Transverse colon (tissue), 4 donors: ENCODE results near the gene STK24.

Experiments used
- EP300 ChIP-seq: sonication (generic); formaldehyde crosslinking; IDR thresholded peaks from one replicate; pipeline ENCODE4 v1.6.1; 2017; ENCODE audit warnings: antibody characterized with exemption, low read depth
- POLR2A ChIP-seq: fragments of 450-650 bp; IDR thresholded peaks from one replicate; pipeline ENCODE4 v1.6.1; 2016; ENCODE audit warnings: antibody characterized with exemption, mild to moderate bottlenecking, moderate library complexity
- POLR2AphosphoS5 ChIP-seq, 3 donors: sonication (generic); formaldehyde crosslinking; IDR thresholded peaks; one replicate each; pipeline ENCODE4 v1.6.1; 2016; ENCODE audit warnings: antibody characterized with exemption in 3 of 3
- TF ChIP-seq, protein P1 (sequence below), 5 experiments: fragments of 200-600 bp in 3 of 5; fragments of 450-650 bp in 2 of 5; sonication (generic) in 3 of 5; IDR thresholded peaks; 1 replicate in 2 of 5; 2 replicates in 3 of 5; pipeline ENCODE4 v1.5.1; 2016 to 2017; ENCODE audit warnings: antibody characterized with exemption in 5 of 5, inconsistent platforms in 3 of 5, mild to moderate bottlenecking in 2 of 5, moderate library complexity in 1 of 5

DNA sequence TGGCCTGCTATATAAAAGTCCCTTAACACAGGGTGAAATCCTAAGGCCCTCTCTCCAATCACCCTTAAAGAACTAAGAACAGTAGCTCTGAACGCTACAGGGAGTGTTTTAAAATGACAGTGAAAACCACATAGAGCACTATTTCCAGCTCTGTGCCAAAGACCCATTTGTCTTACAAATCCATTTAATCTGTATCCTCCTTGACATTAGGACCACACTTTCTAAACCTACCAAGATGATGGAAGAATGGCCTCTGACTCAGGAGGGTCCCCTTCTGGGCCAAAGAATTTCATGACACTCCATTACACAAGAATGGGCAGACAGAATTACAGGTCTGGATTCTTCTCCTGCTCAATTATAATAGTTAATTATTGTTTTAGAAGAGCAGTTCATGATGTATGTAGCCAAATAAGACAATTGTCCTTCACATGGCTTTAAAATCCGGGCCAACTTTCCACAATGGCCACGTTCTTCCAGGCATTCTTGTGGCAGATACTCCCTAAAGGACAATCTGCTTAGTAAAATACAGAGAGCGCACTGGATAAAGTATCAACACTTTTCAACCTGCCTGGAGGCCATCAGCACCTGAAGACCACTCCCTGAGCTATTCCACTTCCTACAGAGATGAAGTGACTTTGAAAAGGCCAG is 61.0 kb downstream of the STK24 start:
- TF ChIP-seq, protein P1, sequence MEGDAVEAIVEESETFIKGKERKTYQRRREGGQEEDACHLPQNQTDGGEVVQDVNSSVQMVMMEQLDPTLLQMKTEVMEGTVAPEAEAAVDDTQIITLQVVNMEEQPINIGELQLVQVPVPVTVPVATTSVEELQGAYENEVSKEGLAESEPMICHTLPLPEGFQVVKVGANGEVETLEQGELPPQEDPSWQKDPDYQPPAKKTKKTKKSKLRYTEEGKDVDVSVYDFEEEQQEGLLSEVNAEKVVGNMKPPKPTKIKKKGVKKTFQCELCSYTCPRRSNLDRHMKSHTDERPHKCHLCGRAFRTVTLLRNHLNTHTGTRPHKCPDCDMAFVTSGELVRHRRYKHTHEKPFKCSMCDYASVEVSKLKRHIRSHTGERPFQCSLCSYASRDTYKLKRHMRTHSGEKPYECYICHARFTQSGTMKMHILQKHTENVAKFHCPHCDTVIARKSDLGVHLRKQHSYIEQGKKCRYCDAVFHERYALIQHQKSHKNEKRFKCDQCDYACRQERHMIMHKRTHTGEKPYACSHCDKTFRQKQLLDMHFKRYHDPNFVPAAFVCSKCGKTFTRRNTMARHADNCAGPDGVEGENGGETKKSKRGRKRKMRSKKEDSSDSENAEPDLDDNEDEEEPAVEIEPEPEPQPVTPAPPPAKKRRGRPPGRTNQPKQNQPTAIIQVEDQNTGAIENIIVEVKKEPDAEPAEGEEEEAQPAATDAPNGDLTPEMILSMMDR (IDR thresholded peaks at IDR 0.05), result no peak
- TF ChIP-seq POLR2AphosphoS5 (IDR thresholded peaks at IDR 0.05), result no peak
- TF ChIP-seq EP300, result no peak
- TF ChIP-seq POLR2A, result no peak
